Measurements from ENCODE around the gene DENND1A. TPM values are rescaled to one million over a fixed set of nuclear protein-coding genes. Genes with fewer than 3 reads are reported as not detected.
A peak's percentile ranks its signal among the peaks of the same experiment; 100 is the strongest.

DENND1A gene
- total and polyA plus RNA-seq, 2 experiments from 2014 or later = 13.1 to 14.5 TPM

DNA sequence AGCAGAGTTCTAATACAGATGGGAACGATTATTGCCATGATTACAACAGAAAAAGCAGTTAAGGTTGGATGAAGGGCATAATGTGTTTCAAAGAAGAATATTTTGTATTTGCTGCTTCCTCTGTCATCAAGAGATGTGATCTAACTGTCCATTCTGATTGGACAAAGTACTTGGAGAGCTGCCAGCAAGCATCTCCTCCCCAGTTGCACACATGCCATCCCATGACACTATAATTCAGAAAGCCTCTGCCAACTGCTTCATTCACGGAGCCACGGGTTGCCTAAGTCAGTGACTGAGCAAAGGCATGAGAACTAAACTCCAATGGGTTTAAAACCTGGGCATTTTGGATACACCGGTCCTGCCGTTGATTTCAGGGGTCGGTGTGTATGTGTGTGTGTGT lies 320.1 kb downstream of the DENND1A start:
- peaks cover 8% of the 10 kb centered on the region for H3K4me1 ChIP-seq (ENCODE audit: low read depth)
- H3K4me3 ChIP-seq = no peak overlapping the region
- H3K9me3 ChIP-seq (ENCODE audit: low read depth) = no peaks in the 10 kb centered on the region
- no peak overlapping the region for H3K27ac ChIP-seq
- H3K36me3 ChIP-seq = no peaks in the 10 kb centered on the region
- DNase-seq (ENCODE audit: low read depth in 1 of 2, low spot score in 1 of 2) = peak in 1 of 2 donors; percentile 18
- no peaks in the 10 kb centered on the region for H3K27me3 ChIP-seq
- TF ChIP-seq, protein P1, sequence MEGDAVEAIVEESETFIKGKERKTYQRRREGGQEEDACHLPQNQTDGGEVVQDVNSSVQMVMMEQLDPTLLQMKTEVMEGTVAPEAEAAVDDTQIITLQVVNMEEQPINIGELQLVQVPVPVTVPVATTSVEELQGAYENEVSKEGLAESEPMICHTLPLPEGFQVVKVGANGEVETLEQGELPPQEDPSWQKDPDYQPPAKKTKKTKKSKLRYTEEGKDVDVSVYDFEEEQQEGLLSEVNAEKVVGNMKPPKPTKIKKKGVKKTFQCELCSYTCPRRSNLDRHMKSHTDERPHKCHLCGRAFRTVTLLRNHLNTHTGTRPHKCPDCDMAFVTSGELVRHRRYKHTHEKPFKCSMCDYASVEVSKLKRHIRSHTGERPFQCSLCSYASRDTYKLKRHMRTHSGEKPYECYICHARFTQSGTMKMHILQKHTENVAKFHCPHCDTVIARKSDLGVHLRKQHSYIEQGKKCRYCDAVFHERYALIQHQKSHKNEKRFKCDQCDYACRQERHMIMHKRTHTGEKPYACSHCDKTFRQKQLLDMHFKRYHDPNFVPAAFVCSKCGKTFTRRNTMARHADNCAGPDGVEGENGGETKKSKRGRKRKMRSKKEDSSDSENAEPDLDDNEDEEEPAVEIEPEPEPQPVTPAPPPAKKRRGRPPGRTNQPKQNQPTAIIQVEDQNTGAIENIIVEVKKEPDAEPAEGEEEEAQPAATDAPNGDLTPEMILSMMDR (IDR thresholded peaks at IDR 0.05; ENCODE audit: low read depth, low read length) = no peak

GRCh38 chr9:123608104-123608503 lies 321.8 kb downstream of the DENND1A start:
- Histone ChIP-seq H3K4me1 (ENCODE audit: low read depth) (peaks cover 8% of the 10 kb centered on the region), H3K4me3 (no peak overlapping the region), H3K27ac (no peak overlapping the region), H3K27me3 (no peaks in the 10 kb centered on the region), H3K9me3 (ENCODE audit: low read depth) (no peaks in the 10 kb centered on the region), H3K36me3 (no peaks in the 10 kb centered on the region)
- DNase-seq (ENCODE audit: low read depth in 1 of 2, low spot score in 1 of 2) = no peak
- TF ChIP-seq, protein P1 (IDR thresholded peaks at IDR 0.05; ENCODE audit: low read depth, low read length) = no peak

DNA sequence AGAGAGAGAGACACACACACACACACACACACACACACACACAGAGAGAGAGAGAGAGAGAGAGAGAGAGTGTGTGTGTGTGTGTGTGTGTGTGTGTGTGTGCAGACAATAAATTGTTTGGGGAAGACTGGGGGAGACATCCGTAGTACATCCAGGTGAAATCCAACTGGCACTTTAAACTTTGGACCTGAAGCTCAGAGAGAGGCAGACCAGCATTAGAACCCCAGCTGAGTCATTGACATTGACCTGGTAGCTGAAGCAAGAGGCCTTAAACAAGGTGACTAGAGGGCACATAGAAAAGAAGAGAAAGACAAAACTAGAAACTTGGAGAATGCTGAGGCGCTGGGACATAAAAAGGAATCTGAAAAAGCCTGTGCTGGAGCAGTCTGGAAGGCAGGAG lies 322.4 kb downstream of the DENND1A start:
- H3K9me3 ChIP-seq (ENCODE audit: low read depth) = no peaks in the 10 kb centered on the region
- TF ChIP-seq, protein P1 (IDR thresholded peaks at IDR 0.05; ENCODE audit: low read depth, low read length) = no peak
- H3K4me1 ChIP-seq (ENCODE audit: low read depth) = peaks cover 8% of the 10 kb centered on the region
- no peaks in the 10 kb centered on the region for H3K27me3 ChIP-seq
- no peak for DNase-seq (ENCODE audit: low read depth in 1 of 2, low spot score in 1 of 2)
- no peak overlapping the region for H3K27ac ChIP-seq
- no peak overlapping the region for H3K4me3 ChIP-seq
- H3K36me3 ChIP-seq = no peaks in the 10 kb centered on the region

- Histone ChIP-seq H3K9me3 (ENCODE audit: low read depth) (no peaks in the 10 kb centered on the region), H3K4me3 (no peak overlapping the region), H3K27me3 (no peaks in the 10 kb centered on the region), H3K27ac (no peak overlapping the region), H3K4me1 (ENCODE audit: low read depth) (peaks cover 8% of the 10 kb centered on the region), H3K36me3 (no peaks in the 10 kb centered on the region)
- DNase-seq (ENCODE audit: low read depth in 1 of 2, low spot score in 1 of 2) = no peak
- TF ChIP-seq, protein P1 (IDR thresholded peaks at IDR 0.05; ENCODE audit: low read depth, low read length) = no peak
Measured at GRCh38 chr9:123606141-123606540, 323.8 kb downstream of the DENND1A start.

DNA sequence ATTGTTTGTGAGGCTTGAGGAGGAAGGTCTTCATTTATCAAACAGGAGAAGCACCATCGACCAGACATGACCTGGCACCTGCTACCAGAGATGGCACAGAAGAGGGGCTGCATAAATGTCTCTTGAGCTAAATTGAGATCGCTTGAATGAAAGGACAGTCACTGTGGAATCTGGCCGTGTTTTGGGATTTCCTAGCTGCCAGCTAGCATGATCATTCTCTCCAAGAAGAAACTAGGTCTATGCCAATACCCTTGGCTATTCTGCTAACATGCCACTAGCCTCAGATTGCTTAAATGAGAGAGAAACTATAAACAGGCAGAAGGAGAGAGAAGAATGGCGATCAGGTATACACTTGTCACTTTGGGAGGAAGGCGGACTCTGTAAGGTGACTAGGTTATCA lies 324.6 kb downstream of the DENND1A start:
- H3K4me3 ChIP-seq = no peak overlapping the region
- no peaks in the 10 kb centered on the region for H3K9me3 ChIP-seq (ENCODE audit: low read depth)
- H3K27me3 ChIP-seq = no peaks in the 10 kb centered on the region
- H3K27ac ChIP-seq = no peak overlapping the region
- TF ChIP-seq, protein P1 (IDR thresholded peaks at IDR 0.05; ENCODE audit: low read depth, low read length) = no peak
- H3K4me1 ChIP-seq (ENCODE audit: low read depth) = peaks cover 8% of the 10 kb centered on the region
- DNase-seq (ENCODE audit: low read depth in 1 of 2, low spot score in 1 of 2) = no peak
- no peaks in the 10 kb centered on the region for H3K36me3 ChIP-seq

DNA sequence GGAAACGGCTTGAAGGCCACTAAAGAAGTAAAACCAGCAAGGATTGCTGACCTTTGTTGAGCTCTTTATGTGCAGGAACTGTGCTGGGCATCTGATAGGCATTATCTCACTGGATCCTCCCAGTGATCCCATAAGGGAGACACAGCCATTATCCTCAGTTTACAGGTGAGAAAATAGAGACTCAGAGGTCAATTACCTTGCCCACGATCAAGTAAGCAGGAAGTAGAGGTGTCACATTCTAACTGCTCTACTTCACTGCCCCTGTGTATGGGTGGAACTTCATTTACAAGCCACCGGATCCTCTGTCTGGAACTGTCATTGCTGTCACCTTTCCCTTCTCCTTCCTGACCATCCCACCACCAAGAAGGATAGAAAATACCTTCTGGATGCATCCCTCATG lies 325.1 kb downstream of the DENND1A start:
- peaks cover 8% of the 10 kb centered on the region for H3K4me1 ChIP-seq (ENCODE audit: low read depth)
- H3K36me3 ChIP-seq = no peaks in the 10 kb centered on the region
- no peaks in the 10 kb centered on the region for H3K27me3 ChIP-seq
- TF ChIP-seq, protein P1 (IDR thresholded peaks at IDR 0.05; ENCODE audit: low read depth, low read length) = no peak
- H3K4me3 ChIP-seq = no peak overlapping the region
- no peak overlapping the region for H3K27ac ChIP-seq
- H3K9me3 ChIP-seq (ENCODE audit: low read depth) = no peaks in the 10 kb centered on the region
- DNase-seq (ENCODE audit: low read depth in 1 of 2, low spot score in 1 of 2) = no peak
